Measurements from ENCODE around the gene THAP4.

DNA sequence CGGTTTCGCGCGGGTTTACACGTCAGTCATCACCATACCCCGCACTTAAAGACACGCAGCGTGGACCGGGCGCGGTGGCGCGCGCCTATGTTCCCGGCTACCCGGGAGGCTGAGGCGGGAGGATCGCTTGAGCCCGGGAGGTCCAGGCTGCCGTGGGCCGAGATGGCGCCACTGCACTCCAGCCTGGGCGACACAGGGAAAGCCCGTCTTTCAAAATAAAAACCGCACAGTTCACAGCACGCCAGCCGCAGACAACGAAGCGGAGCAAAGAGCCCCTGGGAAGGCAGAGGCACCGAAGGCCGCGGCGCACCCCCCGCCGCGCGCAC, 49.3 kb upstream of the THAP4 start:
- TF ChIP-seq EZH2 (IDR thresholded peaks at IDR 0.05) (no peak), POLR2AphosphoS5 (IDR thresholded peaks at IDR 0.05; ENCODE audit: borderline replicate concordance, low read depth, low read length) (no peak), FOXP2 (optimal IDR thresholded peaks at IDR 0.05; ENCODE audit: control extremely low read depth, extremely low read length, insufficient read depth) (no peak)

Data from SK-N-MC (cell line).